Body of pancreas (tissue), 4 donors: ENCODE results near the gene ARL6IP4.

Experiments
- CTCF ChIP-seq, 7 experiments: fragments of 450-650 bp in 4 of 7; fragments of 200-600 bp in 3 of 7; sonication (generic) in 3 of 7; IDR thresholded peaks; one replicate each; pipeline ENCODE4 v1.5.1; 2016 to 2019; ENCODE audit warnings: antibody characterized with exemption in 7 of 7
- POLR2A ChIP-seq, 3 donors: fragments of 450-650 bp; IDR thresholded peaks; one replicate each; pipeline ENCODE4 v1.6.1; 2016; ENCODE audit warnings: antibody characterized with exemption in 3 of 3, mild to moderate bottlenecking in 2 of 3

- TF ChIP-seq CTCF (IDR thresholded peaks at IDR 0.05) (no peak), POLR2A (IDR thresholded peaks at IDR 0.05) (no peak)
Observed at GRCh38 chr12:122976648-122976975, 3.9 kb upstream of the ARL6IP4 start.
